SK-N-MC (cell line): Measurements from ENCODE around the gene RAPGEF2.

ENCODE experiments used
- DNase-seq: peaks from one replicate; pipeline ENCODE4 v3.0.0-alpha.2; 2011; ENCODE audit warnings: low read depth, low spot score
- H3K27ac ChIP-seq: fragments of 200-600 bp; sonication (generic); 2 replicates; pipeline ENCODE4 v1.5.1; 2016; ENCODE audit warnings: mixed run types
- H3K36me3 ChIP-seq: fragments of 200-600 bp; sonication (generic); 2 replicates; pipeline ENCODE4 v1.6.1; 2017; ENCODE audit warnings: antibody characterized with exemption, low read length, mixed read lengths; ENCODE audit not compliant: insufficient read depth
- H3K4me3 ChIP-seq: fragments of 200-600 bp; sonication (generic); 2 replicates; pipeline ENCODE4 v1.5.1; 2016
- H3K9ac ChIP-seq: fragments of 200-600 bp; sonication (generic); 2 replicates; pipeline ENCODE4 v1.8.0; 2017; ENCODE audit warnings: mixed run types, mixed read lengths; ENCODE audit not compliant: insufficient read length
- H3K9me3 ChIP-seq: fragments of 200-600 bp; sonication (generic); 2 replicates; pipeline ENCODE4 v1.6.1; 2017; ENCODE audit warnings: low read depth, mild to moderate bottlenecking, antibody characterized with exemption, low read length, moderate library complexity, mixed read lengths
- EZH2 ChIP-seq: fragments of 200-600 bp; sonication (generic); IDR thresholded peaks from one replicate; pipeline ENCODE4 v1.6.1; 2017; ENCODE audit warnings: antibody characterized with exemption
- FOXP2 ChIP-seq: optimal IDR thresholded peaks from 2 replicates; pipeline ENCODE3; 2011; ENCODE audit warnings: mild to moderate bottlenecking, moderate library complexity; ENCODE audit not compliant: insufficient read depth; ENCODE audit errors: extremely low read length, control extremely low read depth
- POLR2AphosphoS5 ChIP-seq: IDR thresholded peaks from 2 replicates; pipeline ENCODE4 v1.6.1; 2012; ENCODE audit warnings: mild to moderate bottlenecking, low read depth, low read length, borderline replicate concordance

RAPGEF2 gene

GRCh38 chr4:159353422-159354116 is 250.7 kb downstream of the RAPGEF2 start:
- Histone ChIP-seq H3K4me3 (no peak overlapping the region), H3K27ac (no peak overlapping the region), H3K9ac (no peak overlapping the region), H3K9me3 (no peaks in the 10 kb centered on the region), H3K36me3 (peaks cover 16% of the 10 kb centered on the region)
- no peak for TF ChIP-seq POLR2AphosphoS5
- TF ChIP-seq EZH2: no peak
- no peak for TF ChIP-seq FOXP2
- DNase-seq: no peak

GRCh38 chr4:159355466-159355865 is 252.6 kb downstream of the RAPGEF2 start:
- Histone ChIP-seq H3K27ac (no peak overlapping the region), H3K9ac (no peak overlapping the region), H3K9me3 (no peaks in the 10 kb centered on the region), H3K4me3 (no peak overlapping the region), H3K36me3 (peaks cover 20% of the 10 kb centered on the region)
- TF ChIP-seq EZH2: no peak
- TF ChIP-seq POLR2AphosphoS5: no peak
- TF ChIP-seq FOXP2: no peak
- no peak for DNase-seq

GRCh38 chr4:159357350-159357749 is 254.5 kb downstream of the RAPGEF2 start:
- peaks cover 16% of the 10 kb centered on the region for H3K36me3 ChIP-seq
- H3K27ac ChIP-seq: no peak overlapping the region
- H3K9me3 ChIP-seq: no peaks in the 10 kb centered on the region
- TF ChIP-seq FOXP2: no peak
- TF ChIP-seq EZH2: no peak
- no peak for TF ChIP-seq POLR2AphosphoS5
- H3K9ac ChIP-seq: no peak overlapping the region
- DNase-seq: no peak
- no peak overlapping the region for H3K4me3 ChIP-seq

- no peak for DNase-seq
- no peaks in the 10 kb centered on the region for H3K9me3 ChIP-seq
- H3K27ac ChIP-seq: no peak overlapping the region
Observed at GRCh38 chr4:159358226-159358625, 255.3 kb downstream of the RAPGEF2 start.

GRCh38 chr4:159360549-159360948 is 257.7 kb downstream of the RAPGEF2 start:
- no peak for DNase-seq
- Histone ChIP-seq H3K27ac (no peak overlapping the region), H3K9ac (no peak overlapping the region), H3K36me3 (peaks cover 4% of the 10 kb centered on the region), H3K9me3 (no peaks in the 10 kb centered on the region), H3K4me3 (no peak overlapping the region)
- TF ChIP-seq EZH2 (no peak), POLR2AphosphoS5 (no peak), FOXP2 (no peak)

More at GRCh38 chr4:159358226-159358625, 255.3 kb downstream of the RAPGEF2 start:
- Histone ChIP-seq H3K4me3 (no peak overlapping the region), H3K36me3 (peaks cover 15% of the 10 kb centered on the region), H3K9ac (no peak overlapping the region)
- no peak for TF ChIP-seq EZH2

GRCh38 chr4:159363361-159363760 is 260.5 kb downstream of the RAPGEF2 start:
- H3K27ac ChIP-seq: no peak overlapping the region
- H3K4me3 ChIP-seq: no peak overlapping the region
- H3K36me3 ChIP-seq: peaks cover 4% of the 10 kb centered on the region
- no peak overlapping the region for H3K9ac ChIP-seq
- TF ChIP-seq EZH2 (no peak), FOXP2 (no peak), POLR2AphosphoS5 (no peak)
- no peak for DNase-seq
- H3K9me3 ChIP-seq: no peaks in the 10 kb centered on the region

GRCh38 chr4:159366966-159367780 is 264.3 kb downstream of the RAPGEF2 start:
- H3K9ac ChIP-seq: no peak overlapping the region
- H3K4me3 ChIP-seq: no peak overlapping the region
- H3K36me3 ChIP-seq: no peaks in the 10 kb centered on the region
- no peak overlapping the region for H3K27ac ChIP-seq
- H3K9me3 ChIP-seq: no peaks in the 10 kb centered on the region
- TF ChIP-seq FOXP2: no peak
- no peak for TF ChIP-seq EZH2
- no peak for TF ChIP-seq POLR2AphosphoS5
- DNase-seq: no peak

GRCh38 chr4:159367781-159368080 is 264.9 kb downstream of the RAPGEF2 start:
- Histone ChIP-seq H3K9me3 (no peaks in the 10 kb centered on the region), H3K4me3 (no peak overlapping the region), H3K9ac (no peak overlapping the region), H3K36me3 (no peaks in the 10 kb centered on the region), H3K27ac (no peak overlapping the region)
- DNase-seq: no peak
- no peak for TF ChIP-seq EZH2
- no peak for TF ChIP-seq POLR2AphosphoS5
- TF ChIP-seq FOXP2: no peak
